Anterior cingulate cortex (tissue), 58 donors: ENCODE measurements around the gene CPT1B.
A peak's percentile ranks its signal among the peaks of the same experiment; 100 is the strongest.
"Not testable (repeated sequence)": the region's sequence is repeated elsewhere in the genome, so short reads cannot be mapped to it uniquely, and the experiment has no call there.

Experiments used
- DNase-seq, 58 donors: peaks; one replicate each; lab custom pipeline; 2025; lab: John Stamatoyannopoulos, UW

The CPT1B gene

DNA sequence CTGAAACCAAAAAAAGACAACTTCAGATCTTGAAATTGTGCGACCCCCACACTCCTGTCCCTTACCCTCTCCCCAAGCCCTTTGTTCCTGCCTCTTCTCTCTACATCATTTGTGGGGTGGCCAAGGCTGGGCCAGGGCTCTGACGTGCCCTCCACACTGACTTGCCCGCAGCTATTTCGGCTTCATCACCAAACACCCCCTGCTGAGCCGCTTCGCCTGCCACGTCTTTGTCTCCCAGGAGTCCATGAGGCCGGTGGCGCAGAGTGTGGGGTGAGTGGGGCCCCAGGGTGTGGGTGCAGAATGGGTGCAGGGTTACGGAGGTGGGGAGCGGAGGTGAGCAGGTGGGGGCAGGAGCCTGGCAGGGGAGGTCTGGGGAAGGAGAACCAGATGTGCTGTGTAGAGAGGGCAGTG lies 31.8 kb upstream of the CPT1B start:
- no peak for DNase-seq

DNA sequence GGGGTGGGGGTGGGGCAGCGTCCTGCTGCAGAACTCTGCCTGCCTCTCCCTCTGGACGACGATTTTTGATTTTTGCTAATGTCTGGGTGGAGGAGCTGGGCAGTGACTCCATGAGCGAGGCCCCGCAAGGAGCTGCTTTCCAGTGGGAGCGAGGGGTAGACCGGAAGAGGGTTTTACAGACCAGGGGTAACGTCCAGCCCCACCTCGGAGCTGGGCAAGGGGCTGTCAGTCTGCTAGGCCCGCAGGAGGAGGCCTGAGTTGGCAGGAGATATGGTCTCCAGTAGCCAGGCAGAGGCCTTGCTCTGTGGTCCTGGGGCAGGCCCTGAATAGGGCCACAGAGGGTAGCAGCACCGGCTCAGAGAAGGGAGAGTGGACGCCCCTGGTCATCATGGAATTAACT lies 31.4 kb upstream of the CPT1B start:
- no peak for DNase-seq

- no peak for DNase-seq
Measured at GRCh38 chr22:50608996-50609395, 30.8 kb upstream of the CPT1B start.

GRCh38 chr22:50608058-50608840 lies 30.0 kb upstream of the CPT1B start:
- DNase-seq: not testable (repeated sequence)

GRCh38 chr22:50607659-50608020 lies 29.4 kb upstream of the CPT1B start:
- DNase-seq: no peak

- no peak for DNase-seq
Measured at GRCh38 chr22:50606946-50607658, 28.9 kb upstream of the CPT1B start.

GRCh38 chr22:50606165-50606945 lies 28.1 kb upstream of the CPT1B start:
- peak in 1 of 58 donors; percentile 44 for DNase-seq

- no peak for DNase-seq
Measured at GRCh38 chr22:50605613-50606074, 27.4 kb upstream of the CPT1B start.

- DNase-seq: no peak
Measured at GRCh38 chr22:50605002-50605612, 26.9 kb upstream of the CPT1B start.

DNA sequence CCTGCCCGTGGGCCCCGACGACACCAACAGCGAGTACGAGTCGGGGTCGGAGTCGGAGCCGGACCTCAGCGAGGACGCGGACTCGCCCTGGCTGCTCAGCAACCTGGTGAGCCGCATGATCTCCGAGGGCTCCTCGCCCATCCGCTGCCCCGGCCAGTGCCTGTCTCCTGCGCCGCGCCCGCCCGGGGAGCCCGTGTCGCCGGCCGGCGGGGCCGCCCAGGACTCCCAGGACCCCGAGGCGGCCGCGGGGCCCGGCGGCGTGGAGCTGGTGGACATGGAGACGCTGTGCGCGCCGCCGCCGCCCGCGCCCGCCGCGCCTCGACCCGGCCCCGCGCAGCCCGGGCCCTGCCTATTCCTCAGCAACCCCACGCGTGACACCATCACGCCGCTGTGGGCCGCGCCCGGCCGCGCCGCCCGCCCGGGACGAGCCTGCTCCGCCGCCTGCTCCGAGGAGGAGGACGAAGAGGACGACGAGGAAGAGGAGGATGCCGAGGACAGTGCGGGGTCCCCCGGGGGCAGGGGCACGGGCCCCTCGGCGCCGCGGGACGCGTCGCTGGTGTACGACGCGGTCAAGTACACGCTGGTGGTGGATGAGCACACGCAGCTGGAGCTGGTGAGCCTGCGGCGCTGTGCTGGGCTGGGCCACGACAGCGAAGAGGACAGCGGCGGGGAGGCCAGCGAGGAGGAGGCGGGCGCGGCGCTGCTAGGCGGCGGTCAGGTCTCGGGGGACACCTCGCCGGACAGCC lies 26.2 kb upstream of the CPT1B start:
- no peak for DNase-seq

DNA sequence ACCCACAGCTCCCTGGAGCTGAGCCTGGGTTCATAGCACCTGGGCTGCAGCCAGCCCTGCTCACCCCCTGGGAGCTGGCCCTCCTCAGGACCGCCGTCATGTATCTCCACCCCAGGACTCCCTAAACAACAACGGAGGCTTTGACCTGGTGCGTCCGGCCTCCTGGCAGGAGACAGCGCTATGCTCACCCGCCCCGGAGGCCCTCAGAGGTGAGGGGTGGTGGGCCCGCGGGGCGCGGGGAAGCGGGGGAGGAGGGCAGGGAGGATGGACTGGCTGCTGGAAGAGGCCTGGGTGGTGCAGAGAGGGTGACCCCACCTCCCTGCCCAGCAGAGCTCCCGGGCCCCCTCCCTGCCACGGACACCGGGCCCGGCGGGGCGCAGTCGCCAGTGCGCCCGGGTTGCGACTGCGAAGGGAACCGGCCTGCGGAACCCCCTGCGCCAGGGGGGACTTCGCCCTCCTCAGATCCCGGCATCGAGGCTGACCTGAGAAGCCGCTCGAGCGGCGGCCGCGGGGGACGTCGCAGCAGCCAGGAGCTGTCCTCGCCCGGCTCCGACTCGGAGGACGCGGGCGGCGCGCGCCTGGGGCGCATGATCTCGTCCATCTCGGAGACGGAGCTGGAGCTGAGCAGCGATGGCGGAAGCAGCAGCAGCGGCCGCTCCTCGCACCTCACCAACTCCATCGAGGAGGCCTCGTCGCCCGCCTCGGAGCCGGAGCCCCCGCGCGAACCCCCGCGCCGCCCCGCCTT lies 25.5 kb upstream of the CPT1B start:
- DNase-seq: no peak

DNA sequence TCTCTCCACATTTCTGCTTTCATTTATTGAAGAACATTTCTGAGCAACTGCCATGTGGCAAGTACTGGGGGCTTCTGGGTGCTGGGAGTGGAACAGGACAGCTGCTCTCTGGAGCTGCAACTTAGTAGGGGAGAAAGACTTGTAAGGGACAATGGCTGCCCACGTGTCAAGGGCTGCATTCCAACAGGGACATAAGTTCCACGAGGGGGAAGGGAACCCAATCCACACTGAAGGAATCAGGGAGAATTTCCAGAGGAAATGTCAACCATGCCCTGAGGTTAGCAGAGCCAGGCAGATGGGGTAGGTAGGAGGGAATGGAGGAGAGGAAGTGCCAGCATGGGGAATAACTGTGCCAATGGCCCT lies 24.1 kb upstream of the CPT1B start:
- peak in 1 of 58 donors; percentile 16 for DNase-seq

- DNase-seq: no peak
Measured at GRCh38 chr22:50601669-50602337, 23.6 kb upstream of the CPT1B start.

DNA sequence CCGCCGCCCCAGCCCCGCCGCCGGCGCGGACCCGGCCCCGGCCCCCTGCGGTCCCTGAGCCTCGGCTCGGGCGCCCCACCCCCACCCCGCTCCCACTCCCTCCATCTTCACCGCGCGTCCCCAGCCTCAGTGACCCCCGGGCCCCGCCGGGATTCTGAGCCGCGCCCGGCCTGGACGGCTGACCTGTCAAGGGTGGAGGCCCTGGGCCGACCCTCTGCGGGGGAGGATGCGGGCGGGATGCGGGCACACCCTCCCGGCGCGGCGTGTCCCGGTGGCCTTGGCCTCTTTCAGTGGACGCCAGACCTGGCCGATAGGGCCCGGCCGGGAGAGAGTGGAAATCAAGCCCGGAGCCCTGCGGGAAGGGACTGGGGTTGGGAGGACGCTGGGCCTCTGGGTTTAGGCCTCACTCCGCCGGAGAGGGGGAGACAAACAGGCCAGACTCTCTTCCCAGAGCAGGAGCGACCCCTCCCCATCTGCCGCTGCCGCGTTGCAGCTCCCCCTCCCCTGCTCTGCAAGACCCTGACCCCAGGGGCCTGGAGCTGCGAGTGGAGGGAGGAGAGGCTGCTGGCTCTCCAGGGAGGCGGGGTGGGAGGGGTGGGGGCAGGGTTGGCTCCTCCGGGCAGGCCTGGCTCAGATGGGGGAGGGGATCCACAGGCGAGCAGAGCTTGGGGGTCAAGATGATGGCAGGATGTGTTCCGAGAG lies 22.9 kb upstream of the CPT1B start:
- no peak for DNase-seq

- DNase-seq: peak in 7 of 58 donors; percentile 18 to 58 (median 38)
Measured at GRCh38 chr22:50600538-50600937, 22.3 kb upstream of the CPT1B start, which contains the start of gene MAPK8IP2. Gene MAPK8IP2, plus strand, starts transcription at chr22:50600793. Its CDS starts 26 bp downstream, at chr22:50600819.

DNA sequence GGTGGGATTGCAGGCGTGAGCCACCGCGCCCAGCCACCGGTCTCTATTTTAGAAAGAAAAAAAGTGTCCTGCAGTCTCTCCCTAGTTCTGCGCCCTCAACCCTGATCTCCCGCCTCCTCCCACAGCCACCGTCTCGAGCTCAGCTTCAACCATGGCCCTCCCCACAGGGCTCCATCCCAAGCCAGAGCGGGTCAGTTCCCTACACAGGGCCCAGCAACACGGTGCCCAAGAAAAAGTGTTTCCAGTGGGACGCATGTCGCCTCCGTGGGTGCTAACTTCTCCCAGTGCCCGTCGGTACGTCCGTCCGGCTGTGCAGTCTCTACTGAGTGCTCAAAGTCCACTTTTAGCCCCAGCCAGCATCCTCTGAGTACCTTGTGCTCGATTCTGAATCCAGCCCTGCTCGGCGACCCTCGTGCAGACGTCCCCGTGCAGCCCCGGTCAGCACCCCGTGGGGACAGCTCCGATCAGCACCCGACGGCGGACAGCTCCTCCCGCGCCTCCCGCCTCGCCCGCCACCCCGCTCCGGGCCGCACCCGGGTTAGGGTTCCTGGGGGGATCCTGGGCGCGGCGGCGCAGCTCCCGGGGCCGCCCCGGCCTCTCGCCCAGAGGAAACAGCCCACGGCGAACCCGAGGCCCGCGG lies 21.7 kb upstream of the CPT1B start:
- DNase-seq: peak in 5 of 58 donors; percentile 13 to 36 (median 28)

DNA sequence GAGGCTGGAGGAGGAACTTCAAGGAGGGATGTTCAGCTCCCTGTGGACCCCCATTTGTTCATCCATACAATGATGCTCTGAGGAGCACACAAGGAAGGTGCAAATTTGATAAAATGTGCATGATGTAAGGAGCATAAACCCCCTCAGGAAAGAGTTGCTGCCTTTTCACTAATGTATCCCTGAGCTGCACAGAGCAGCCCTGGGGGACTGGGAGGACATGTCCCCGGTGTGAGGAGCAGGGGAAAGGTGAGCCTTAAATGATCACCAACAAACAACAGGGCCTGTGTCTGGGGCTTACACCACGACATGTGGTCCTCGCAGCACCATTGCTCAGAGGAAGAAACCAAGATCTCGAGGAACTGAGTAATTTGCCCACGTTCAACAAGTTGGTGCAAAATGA lies 18.9 kb upstream of the CPT1B start:
- DNase-seq: no peak
